WTC11 (cell line): ENCODE results near the gene ZNF827. TPM values are rescaled to one million over a fixed set of nuclear protein-coding genes. Genes with fewer than 3 reads are reported as not detected.

ENCODE experiments used
- ATAC-seq: fragments of 200-7000 bp; cut with Tn5 transposase; 2 replicates; pipeline ENCODE4 v1.10.0; 2021; ENCODE audit warnings: mild to moderate bottlenecking, moderate library complexity
- CTCF ChIA-PET: fragments of 300-600 bp; sonication (Branson Sonifier 250); formaldehyde crosslinking; loops from one replicate; lab custom pipeline; 2021; ENCODE audit warnings: antibody characterized with exemption; lab: Charles Lee
- POLR2A ChIA-PET: fragments of 350-600 bp; sonication (Branson Sonifier 250); formaldehyde crosslinking; loops from one replicate; lab custom pipeline; 2021; ENCODE audit warnings: antibody characterized with exemption; lab: Charles Lee
- DNase-seq: peaks from one replicate; pipeline ENCODE4 v3.0.0; 2021; ENCODE audit warnings: low spot score
- H3K27ac Mint-ChIP-seq: 2 replicates; pipeline ENCODE4 v1.8.0; 2021; ENCODE audit warnings: mixed read lengths
- H3K27me3 Mint-ChIP-seq: 2 replicates; pipeline ENCODE4 v1.8.0; 2021; ENCODE audit warnings: low read depth, mild to moderate bottlenecking, moderate library complexity, mixed read lengths
- H3K36me3 Mint-ChIP-seq: 2 replicates; pipeline ENCODE4 v1.8.0; 2021; ENCODE audit warnings: mixed read lengths
- H3K4me1 Mint-ChIP-seq: 2 replicates; pipeline ENCODE4 v1.8.0; 2022; ENCODE audit warnings: mixed read lengths
- H3K4me3 Mint-ChIP-seq: 2 replicates; pipeline ENCODE4 v1.8.0; 2021; ENCODE audit warnings: mild to moderate bottlenecking, moderate library complexity, mixed read lengths
- H3K9me3 Mint-ChIP-seq: 2 replicates; pipeline ENCODE4 v1.8.0; 2021; ENCODE audit warnings: mixed read lengths
- AFF4 ChIP-seq: sonication (generic); formaldehyde crosslinking; IDR thresholded peaks from 2 replicates; pipeline ENCODE4 v1.8.1; 2023; ENCODE audit warnings: mild to moderate bottlenecking, missing genetic modification reagents, borderline replicate concordance
- ESRRA ChIP-seq: sonication (generic); formaldehyde crosslinking; IDR thresholded peaks from 2 replicates; pipeline ENCODE4 v1.8.1; 2022; ENCODE audit warnings: mild to moderate bottlenecking, missing genetic modification reagents, borderline replicate concordance
- GRHL2 ChIP-seq: fragments of 250-450 bp; sonication (Bioruptor Pico); IDR thresholded peaks from 2 replicates; pipeline ENCODE4 v1.8.0; 2022; ENCODE audit warnings: mild to moderate bottlenecking, moderate library complexity; ENCODE audit not compliant: insufficient replicate concordance, severe bottlenecking
- GTF2I ChIP-seq: fragments of 250-450 bp; sonication (Bioruptor Pico); conservative IDR thresholded peaks from 2 replicates; pipeline ENCODE4 v1.4.0; 2021; ENCODE audit warnings: mild to moderate bottlenecking
- HMGXB4 ChIP-seq: sonication (generic); formaldehyde crosslinking; IDR thresholded peaks from 2 replicates; pipeline ENCODE4 v1.8.1; 2023; ENCODE audit warnings: mild to moderate bottlenecking, moderate library complexity, missing genetic modification reagents
- IRF2 ChIP-seq: sonication (generic); formaldehyde crosslinking; IDR thresholded peaks from 2 replicates; pipeline ENCODE4 v1.8.0; 2022; ENCODE audit warnings: low read depth, missing genetic modification reagents, borderline replicate concordance
- JUN ChIP-seq: sonication (generic); formaldehyde crosslinking; IDR thresholded peaks from 2 replicates; pipeline ENCODE4 v1.8.0; 2023; ENCODE audit warnings: mild to moderate bottlenecking, missing genetic modification reagents
- MXD4 ChIP-seq: fragments of 250-450 bp; sonication (Bioruptor Pico); IDR thresholded peaks from 2 replicates; pipeline ENCODE4 v1.8.0; 2021; ENCODE audit warnings: mild to moderate bottlenecking, moderate library complexity, borderline replicate concordance
- MYBL2 ChIP-seq: sonication (generic); formaldehyde crosslinking; IDR thresholded peaks from 2 replicates; pipeline ENCODE4 v1.8.1; 2023; ENCODE audit warnings: mild to moderate bottlenecking, moderate library complexity, missing genetic modification reagents
- PRDM15 ChIP-seq: sonication (generic); formaldehyde crosslinking; IDR thresholded peaks from 2 replicates; pipeline ENCODE4 v1.8.0; 2022; ENCODE audit warnings: missing genetic modification reagents
- RORB ChIP-seq: fragments of 250-450 bp; sonication (Bioruptor Pico); IDR thresholded peaks from 2 replicates; pipeline ENCODE4 v1.9.0; 2021; ENCODE audit warnings: mild to moderate bottlenecking
- TEAD1 ChIP-seq: sonication (generic); formaldehyde crosslinking; IDR thresholded peaks from 2 replicates; pipeline ENCODE4 v1.8.0; 2022; ENCODE audit warnings: mild to moderate bottlenecking, missing genetic modification reagents
- ZMAT4 ChIP-seq: fragments of 250-450 bp; sonication (Bioruptor Pico); IDR thresholded peaks from 2 replicates; pipeline ENCODE4 v1.9.0; 2021; ENCODE audit warnings: mild to moderate bottlenecking
- ZNF281 ChIP-seq: sonication (generic); formaldehyde crosslinking; IDR thresholded peaks from 2 replicates; pipeline ENCODE4 v1.8.0; 2023; ENCODE audit warnings: mild to moderate bottlenecking, missing genetic modification reagents
- ZSCAN18 ChIP-seq: fragments of 250-450 bp; sonication (Bioruptor Pico); IDR thresholded peaks from 2 replicates; pipeline ENCODE4 v2.1.2; 2022; ENCODE audit warnings: mild to moderate bottlenecking, moderate library complexity
- total RNA-seq: library from RNA; stranded (reverse); gene quantifications from 3 replicates; pipeline ENCODE4 v1.2.3, GENCODE V29; 2021

ZNF827 gene
- total RNA-seq, 1 experiment from 2014 or later = 25.6 TPM

GRCh38 chr4:145740806-145741205, 197.8 kb downstream of the ZNF827 start:
- no peak for DNase-seq
- H3K27me3 Mint-ChIP-seq = no peaks in the 10 kb centered on the region
- no peak overlapping the region for H3K27ac Mint-ChIP-seq
- ChIA-PET POLR2A (interaction anchor here (0.6 kb wide), 1 partner anchor 104 kb away, joined by 3 read pairs; no protein-coding TSS in a partner anchor), CTCF (no interaction called here)
- H3K4me1 Mint-ChIP-seq = peaks cover 18% of the 10 kb centered on the region
- H3K4me3 Mint-ChIP-seq = no peak overlapping the region
- H3K36me3 Mint-ChIP-seq = peaks cover 16% of the 10 kb centered on the region
- peaks cover 6% of the 10 kb centered on the region for H3K9me3 Mint-ChIP-seq
- TF ChIP-seq ZSCAN18 (CRISPR knock-in tag) (no peak), ZNF281 (no peak), JUN (no peak), GTF2I (CRISPR knock-in tag) (no peak), MYBL2 (CRISPR knock-in tag) (no peak), ZMAT4 (CRISPR knock-in tag) (no peak), PRDM15 (CRISPR knock-in tag) (no peak), HMGXB4 (CRISPR knock-in tag) (no peak), RORB (CRISPR knock-in tag) (no peak), IRF2 (CRISPR knock-in tag) (no peak), MXD4 (no peak), TEAD1 (no peak)
- ATAC-seq = no peak

GRCh38 chr4:145739845-145740244, 198.8 kb downstream of the ZNF827 start:
- TF ChIP-seq JUN = no peak
- no peak for TF ChIP-seq AFF4 (CRISPR knock-in tag)
- TF ChIP-seq GRHL2 = no peak
- no peak for TF ChIP-seq GTF2I (CRISPR knock-in tag)
- TF ChIP-seq ESRRA (CRISPR knock-in tag) = no peak
- TF ChIP-seq, all 79 proteins: peak for 0
- CTCF ChIA-PET = no interaction called here
- peaks cover 11% of the 10 kb centered on the region for H3K36me3 Mint-ChIP-seq
- no peak for DNase-seq
- no peaks in the 10 kb centered on the region for H3K9me3 Mint-ChIP-seq
- peaks cover 28% of the 10 kb centered on the region for H3K4me1 Mint-ChIP-seq
- ATAC-seq = no peak
- POLR2A ChIA-PET = no interaction called here
- no peak overlapping the region for H3K27ac Mint-ChIP-seq
- no peaks in the 10 kb centered on the region for H3K27me3 Mint-ChIP-seq
- H3K4me3 Mint-ChIP-seq = no peak overlapping the region
